ENCODE results near the gene SETD7.

DNA sequence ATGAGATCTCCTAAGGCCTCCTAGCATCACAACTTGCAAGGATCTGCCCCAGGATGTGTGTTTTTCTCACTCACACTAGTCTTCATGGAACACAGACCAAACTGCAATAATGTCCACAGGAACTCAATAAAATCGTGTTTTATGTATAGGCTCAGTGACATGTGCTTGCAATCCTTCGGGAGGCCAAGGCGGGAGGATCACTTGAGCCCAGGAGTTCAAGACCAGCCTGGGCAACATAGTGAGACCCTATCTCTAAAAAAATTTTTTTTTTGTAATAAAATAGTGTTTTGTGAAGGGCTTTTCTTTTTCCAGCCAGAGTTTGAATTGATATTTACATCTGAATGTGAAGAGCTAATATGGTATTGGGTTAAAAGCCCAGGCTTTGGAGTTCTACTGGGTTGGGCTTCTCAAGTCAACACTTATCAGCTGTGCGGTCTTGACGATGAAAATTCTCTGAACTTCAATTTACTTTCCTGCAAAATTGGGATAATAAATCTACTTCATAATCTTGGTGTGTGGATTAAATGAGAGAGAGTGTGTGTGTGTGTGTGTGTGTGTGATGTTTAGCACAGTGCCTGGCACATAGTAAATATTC, 38.7 kb upstream of the SETD7 start:
- TF ChIP-seq, protein P1, sequence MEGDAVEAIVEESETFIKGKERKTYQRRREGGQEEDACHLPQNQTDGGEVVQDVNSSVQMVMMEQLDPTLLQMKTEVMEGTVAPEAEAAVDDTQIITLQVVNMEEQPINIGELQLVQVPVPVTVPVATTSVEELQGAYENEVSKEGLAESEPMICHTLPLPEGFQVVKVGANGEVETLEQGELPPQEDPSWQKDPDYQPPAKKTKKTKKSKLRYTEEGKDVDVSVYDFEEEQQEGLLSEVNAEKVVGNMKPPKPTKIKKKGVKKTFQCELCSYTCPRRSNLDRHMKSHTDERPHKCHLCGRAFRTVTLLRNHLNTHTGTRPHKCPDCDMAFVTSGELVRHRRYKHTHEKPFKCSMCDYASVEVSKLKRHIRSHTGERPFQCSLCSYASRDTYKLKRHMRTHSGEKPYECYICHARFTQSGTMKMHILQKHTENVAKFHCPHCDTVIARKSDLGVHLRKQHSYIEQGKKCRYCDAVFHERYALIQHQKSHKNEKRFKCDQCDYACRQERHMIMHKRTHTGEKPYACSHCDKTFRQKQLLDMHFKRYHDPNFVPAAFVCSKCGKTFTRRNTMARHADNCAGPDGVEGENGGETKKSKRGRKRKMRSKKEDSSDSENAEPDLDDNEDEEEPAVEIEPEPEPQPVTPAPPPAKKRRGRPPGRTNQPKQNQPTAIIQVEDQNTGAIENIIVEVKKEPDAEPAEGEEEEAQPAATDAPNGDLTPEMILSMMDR (IDR thresholded peaks at IDR 0.05) = no peak
- TF ChIP-seq EP300 (IDR thresholded peaks at IDR 0.05) (no peak), POLR2A (IDR thresholded peaks at IDR 0.05) (no peak)

Measured in stomach (tissue), 4 donors.